HG02970 (cell line): ENCODE measurements around the gene ITGBL1.

Experiments used
- ATAC-seq: cut with Tn5 transposase; IDR thresholded peaks from one replicate; pipeline ENCODE4 v1.9.1; 2021; ENCODE audit warnings: mild to moderate bottlenecking, moderate library complexity, moderate number of reproducible peaks; ENCODE audit not compliant: unreplicated experiment, low FRiP score

Gene ITGBL1

GRCh38 chr13:101673360-101674105 lies 221.1 kb downstream of the ITGBL1 start:
- ATAC-seq = no peak

- ATAC-seq = no peak
Measured at GRCh38 chr13:101681834-101682233, 229.4 kb downstream of the ITGBL1 start.

DNA sequence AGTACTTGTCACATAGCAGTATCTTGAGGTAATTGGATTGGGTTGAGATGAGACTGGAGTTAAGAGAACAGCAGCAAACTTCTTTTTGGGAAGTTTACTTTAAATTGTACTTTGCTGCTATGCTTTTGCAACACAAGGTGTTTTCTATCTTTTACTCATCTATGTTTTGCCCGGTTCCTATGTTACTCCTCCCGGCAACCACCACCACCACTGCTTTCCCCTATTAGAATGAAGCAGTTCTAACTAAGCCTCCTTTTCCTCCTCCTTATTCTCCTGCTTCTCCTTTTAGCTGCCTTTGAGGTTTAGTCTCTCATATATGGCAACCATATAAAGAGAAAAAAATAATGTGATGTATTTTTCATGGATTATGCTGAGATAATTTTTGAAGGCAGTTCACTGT lies 233.5 kb downstream of the ITGBL1 start:
- no peak for ATAC-seq

GRCh38 chr13:101690871-101691270 lies 238.4 kb downstream of the ITGBL1 start:
- ATAC-seq = no peak

DNA sequence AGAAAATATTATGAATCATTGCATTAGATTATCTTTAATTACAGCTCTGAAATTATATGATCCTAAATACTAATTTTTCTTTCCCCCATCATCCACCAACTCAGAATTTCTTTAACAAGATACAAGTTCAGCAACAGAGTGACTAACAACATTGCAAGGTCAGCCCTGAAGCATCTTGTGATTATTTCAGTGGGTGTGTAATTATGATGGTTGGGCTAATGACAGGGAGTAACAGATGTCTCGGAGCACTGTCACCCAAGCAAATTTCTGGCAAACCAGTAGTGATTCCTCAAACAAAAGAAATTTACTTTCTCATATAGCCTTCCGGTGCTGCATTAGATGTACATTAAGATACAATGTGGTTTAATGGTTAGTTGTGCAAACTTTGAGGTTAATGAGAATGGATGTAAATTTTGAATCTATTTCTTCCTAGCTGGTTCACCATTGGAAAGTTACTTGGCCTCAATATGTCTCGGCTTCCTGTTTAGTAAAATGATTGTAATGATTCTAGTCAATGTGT lies 238.9 kb downstream of the ITGBL1 start:
- no peak for ATAC-seq

DNA sequence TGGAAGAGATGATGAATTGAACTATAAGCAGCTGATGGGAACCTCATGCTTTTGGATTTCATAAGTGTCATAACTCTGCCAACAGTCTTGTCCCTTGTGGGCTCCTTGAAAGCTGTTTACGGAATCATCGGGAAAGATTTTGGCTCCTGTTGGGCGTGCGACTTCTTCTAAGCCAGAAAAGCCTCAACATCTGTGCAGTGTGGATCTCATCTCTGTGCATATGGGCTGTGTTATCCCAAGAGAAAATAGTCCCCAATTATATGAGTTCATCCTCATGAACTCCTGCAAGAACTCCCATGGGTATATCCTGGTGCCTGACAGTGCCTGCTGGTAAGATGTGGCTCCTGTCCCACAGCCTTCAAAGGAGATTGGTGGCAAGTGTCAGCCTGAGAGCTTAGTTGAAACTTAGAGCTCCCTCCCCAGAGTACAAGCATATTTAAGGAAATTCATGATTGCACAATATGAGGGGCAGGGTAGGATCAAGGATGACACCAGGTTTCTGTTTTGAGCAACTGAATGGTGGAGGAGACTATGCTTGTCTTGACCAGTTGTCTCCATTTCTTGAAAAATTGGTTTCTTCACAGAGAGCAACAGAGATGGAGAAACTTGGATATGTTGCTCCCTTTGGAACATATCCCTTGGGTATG lies 243.5 kb downstream of the ITGBL1 start:
- no peak for ATAC-seq

DNA sequence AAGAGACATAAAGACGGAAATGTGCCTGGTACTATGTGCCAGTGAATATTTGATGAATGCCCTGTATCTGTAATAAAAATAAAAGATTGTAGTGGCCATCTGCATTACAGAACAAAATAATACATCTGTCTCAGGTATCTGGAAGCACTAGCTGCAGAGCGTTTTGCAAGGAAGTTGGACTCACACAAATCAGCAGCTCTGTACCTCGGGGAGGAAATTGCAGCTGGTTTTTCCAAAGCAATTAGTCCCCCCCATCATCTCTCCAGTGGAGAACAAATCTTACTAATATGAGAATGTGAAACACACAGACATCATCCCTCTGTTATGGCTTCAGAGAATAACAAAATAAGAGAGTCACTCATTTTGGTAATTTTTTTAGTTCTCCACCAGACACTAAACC lies 245.3 kb downstream of the ITGBL1 start:
- ATAC-seq = no peak

DNA sequence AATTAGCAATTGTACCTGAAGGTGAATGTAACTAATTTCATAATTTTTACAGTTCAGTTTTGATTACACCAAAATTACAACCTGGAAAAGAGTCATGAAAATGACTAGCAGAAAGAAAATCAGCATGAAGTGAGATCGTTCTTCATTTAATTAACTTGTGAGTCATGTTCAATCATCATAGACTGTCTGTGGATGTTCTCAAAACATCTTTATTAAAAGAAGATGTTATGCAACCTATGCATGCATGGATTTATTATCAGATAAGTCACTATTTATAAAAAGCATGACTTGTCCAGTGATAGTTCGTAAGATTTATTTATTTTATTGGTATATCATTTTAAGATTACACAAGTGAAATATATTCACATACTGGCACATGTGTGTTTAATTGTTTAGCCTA lies 245.9 kb downstream of the ITGBL1 start:
- no peak for ATAC-seq

DNA sequence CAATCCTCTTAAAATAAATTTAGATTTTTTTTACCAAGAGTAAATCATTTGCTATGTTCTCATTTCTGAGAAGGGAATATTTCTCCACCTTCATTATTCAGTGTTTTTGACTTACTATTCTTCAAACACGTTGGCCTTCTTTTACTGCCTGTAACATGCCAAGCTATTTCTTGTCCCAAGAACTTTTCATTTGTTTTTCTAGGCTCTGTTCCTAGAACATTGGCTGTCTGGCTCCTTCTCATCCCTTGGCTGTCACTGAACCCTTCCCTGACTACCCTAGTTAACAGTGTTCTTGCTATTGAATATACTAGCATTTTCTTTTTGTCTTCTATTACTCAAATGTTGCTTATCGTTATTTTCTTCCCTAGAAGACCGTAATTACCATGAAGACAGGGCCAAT lies 248.1 kb downstream of the ITGBL1 start:
- no peak for ATAC-seq

- ATAC-seq = no peak
Measured at GRCh38 chr13:101703081-101703480, 250.6 kb downstream of the ITGBL1 start.

DNA sequence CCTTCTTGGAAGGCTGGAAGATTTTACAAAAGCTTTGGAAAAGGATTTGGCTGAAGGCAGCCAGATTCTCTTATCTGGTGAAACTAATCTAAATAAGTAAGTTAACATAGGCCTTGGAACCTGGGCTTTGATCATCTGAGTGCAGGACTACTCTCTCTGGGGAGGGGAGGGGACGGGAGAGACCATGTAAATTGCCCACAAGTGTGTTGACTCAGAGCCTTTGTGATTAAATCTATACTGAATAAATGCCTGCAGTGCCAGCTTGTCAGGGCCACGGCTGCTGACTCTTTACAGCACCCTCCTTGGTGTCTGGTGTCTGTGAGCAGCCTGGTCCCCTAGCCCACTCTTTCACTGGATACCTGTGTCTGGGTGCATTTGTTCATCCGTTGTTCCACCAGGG lies 251.4 kb downstream of the ITGBL1 start:
- ATAC-seq = no peak

- ATAC-seq = no peak
Measured at GRCh38 chr13:101706651-101707050, 254.2 kb downstream of the ITGBL1 start.

- ATAC-seq = no peak
Measured at GRCh38 chr13:101707659-101708058, 255.2 kb downstream of the ITGBL1 start.

GRCh38 chr13:101708115-101708514 lies 255.6 kb downstream of the ITGBL1 start:
- ATAC-seq = no peak

- ATAC-seq = no peak
Measured at GRCh38 chr13:101709952-101710351, 257.5 kb downstream of the ITGBL1 start.

GRCh38 chr13:101711307-101712025 lies 259.0 kb downstream of the ITGBL1 start:
- ATAC-seq = no peak

DNA sequence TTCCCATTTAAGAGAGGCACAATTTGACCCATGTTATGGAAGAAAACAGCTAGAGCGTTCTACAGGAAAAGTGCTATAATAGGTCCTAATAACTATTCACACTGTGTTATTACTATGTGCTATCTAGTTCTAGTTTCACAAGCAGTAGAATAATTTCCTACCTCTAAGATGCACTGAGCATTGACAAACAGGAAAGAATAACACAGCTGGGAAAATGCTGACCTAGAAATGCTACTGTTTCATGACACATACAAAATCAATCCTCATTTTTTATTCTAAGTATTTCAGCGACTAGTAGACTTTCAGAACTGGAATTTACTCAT lies 259.5 kb downstream of the ITGBL1 start:
- ATAC-seq = no peak

DNA sequence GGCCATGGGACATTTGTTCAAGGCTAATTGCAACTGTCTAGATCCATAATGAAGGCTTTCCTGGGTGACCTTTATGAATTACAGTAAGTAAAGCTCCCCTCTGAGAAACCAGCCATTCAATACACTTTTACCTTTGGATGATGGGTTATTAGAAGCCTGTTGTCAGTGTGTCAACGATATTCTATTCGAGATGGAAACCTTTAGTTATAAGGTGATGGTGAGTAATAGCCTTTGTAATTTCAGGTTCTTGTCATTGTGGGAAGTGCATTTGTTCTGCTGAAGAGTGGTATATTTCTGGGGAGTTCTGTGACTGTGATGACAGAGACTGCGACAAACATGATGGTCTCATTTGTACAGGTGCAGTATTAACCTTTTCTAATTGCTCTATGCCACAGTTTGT lies 261.7 kb downstream of the ITGBL1 start:
- ATAC-seq = no peak

DNA sequence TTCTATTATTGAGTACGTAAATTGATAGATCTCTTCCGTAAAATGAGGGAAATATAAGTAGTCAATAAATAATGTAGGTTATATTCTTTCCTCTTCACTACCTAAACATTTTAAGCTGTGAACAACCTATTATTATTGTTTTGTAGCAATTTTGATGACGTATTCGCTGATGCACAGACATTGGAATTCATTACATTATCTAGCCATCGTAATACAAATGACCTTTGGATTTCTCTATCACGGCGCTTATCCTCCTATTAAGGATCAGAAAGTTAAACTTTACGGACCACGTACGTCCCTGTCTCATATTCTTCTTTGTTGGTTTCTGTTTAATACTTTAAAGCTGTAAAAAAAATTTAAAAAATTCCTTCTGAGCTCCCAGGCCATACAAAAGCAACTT lies 264.9 kb downstream of the ITGBL1 start:
- ATAC-seq = no peak

DNA sequence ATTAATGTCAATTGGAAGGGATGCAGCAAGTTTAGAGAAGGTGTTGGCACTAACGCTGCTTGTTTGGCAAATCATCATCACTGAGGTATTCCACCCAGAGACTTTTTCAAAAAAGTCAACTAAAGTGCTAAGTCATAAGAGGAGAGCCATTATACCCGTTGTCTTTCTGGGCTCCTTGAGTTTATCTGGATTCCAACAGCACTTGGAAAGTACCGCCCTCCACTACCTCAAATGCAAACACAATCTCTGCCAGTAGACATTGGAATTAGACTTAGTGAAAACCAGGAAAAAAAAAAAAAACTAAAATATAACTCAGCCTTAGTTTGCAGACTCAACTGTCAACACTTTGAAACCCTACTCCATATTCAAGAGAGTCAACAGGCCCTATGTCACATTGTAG lies 266.0 kb downstream of the ITGBL1 start:
- no peak for ATAC-seq

DNA sequence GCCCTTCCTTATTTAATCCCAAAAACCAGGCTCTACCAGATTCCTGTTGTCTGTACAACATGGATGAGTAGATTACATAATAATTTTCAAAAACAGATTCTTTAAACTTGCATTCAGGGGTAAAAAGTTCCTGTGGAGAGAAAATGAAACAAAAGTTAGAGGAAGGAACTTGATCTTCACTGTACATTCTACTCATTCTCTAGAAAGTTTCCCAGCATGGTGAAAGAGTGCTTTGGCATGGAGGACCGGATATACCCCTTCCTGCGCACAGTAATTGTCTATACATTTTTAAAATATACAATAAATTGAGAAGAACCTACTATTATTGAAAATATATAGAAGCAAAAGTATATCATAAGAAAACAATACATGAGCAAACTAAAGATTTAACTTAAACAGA lies 274.2 kb downstream of the ITGBL1 start:
- ATAC-seq = no peak

DNA sequence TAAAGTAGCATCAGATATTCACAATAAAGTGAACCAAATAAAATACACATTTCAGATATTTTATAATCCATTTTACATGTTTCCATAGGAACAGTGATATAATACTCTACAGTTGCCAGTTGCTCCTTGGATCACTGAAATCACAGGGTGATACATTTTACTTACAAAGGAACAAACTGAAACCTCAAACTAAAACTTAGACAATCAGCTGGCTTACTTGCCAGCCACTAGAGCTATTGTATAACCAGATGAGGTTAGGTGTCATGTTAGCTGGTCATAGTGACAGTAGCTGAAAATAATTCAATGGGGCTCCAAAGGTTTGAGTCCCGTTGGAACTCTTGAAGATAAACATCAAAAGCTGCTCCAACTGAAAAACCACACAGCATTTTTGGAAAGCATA lies 274.6 kb downstream of the ITGBL1 start:
- ATAC-seq = no peak
